HepG2 (cell line): Measurements from ENCODE around the gene IQGAP2. TPM values are rescaled to one million over a fixed set of nuclear protein-coding genes. Genes with fewer than 3 reads are reported as not detected.

Experiments used
- ATAC-seq: fragments of 200-7000 bp; cut with Tn5 transposase; 3 replicates; pipeline ENCODE4 v1.9.1; 2020; ENCODE audit warnings: mild to moderate bottlenecking, moderate library complexity
- BruUV-seq: library from RNA; stranded (reverse); fragments of 400-500 nt; replicated peaks from 2 replicates; lab custom pipeline; 2021; lab: Mats Ljungman, UMichigan
- CTCF ChIA-PET: fragments of 300-600 bp; formaldehyde crosslinking; extraction: SDS; loops from one replicate; lab custom pipeline; 2021; ENCODE audit warnings: low total read pairs, inconsistent platforms, low intra/inter-chr PET ratio; lab: Yijun Ruan, JAX
- POLR2A ChIA-PET: fragments of 350-600 bp; sonication (Branson Sonifier 250); formaldehyde crosslinking; loops from one replicate; lab custom pipeline; 2020; ENCODE audit warnings: antibody characterized with exemption, inconsistent platforms; lab: Yijun Ruan, JAX
- DNase-seq: peaks from one replicate; pipeline ENCODE4 v3.0.0-alpha.2; 2015; ENCODE audit warnings: low spot score
- FAIRE-seq: peaks from 3 replicates; lab custom pipeline; 2011; peaks lifted over from hg19 to GRCh38; lab: Jason Lieb, UNC
- H2AFZ ChIP-seq: one replicate; pipeline ENCODE4 v1.6.1; 2011; ENCODE audit warnings: low read length, inconsistent platforms
- H3K27ac ChIP-seq: fragments of 300-600 bp; 3 replicates; pipeline ENCODE4 v1.8.0; 2011; ENCODE audit warnings: mixed run types, mild to moderate bottlenecking, mixed read lengths, low read length, inconsistent platforms; ENCODE audit not compliant: insufficient read depth; ENCODE audit errors: extremely low read length
- H3K27me3 ChIP-seq, 2 experiments: fragments of 200-600 bp in 1 of 2; 2 replicates in 1 of 2; 3 replicates in 1 of 2; pipeline versions ENCODE4 v1.6.0 to v1.8.0; 2011; ENCODE audit warnings: low read length in 2 of 2, mild to moderate bottlenecking in 2 of 2, moderate library complexity in 2 of 2, inconsistent platforms in 1 of 2; ENCODE audit not compliant: insufficient read depth in 2 of 2, control insufficient read depth in 1 of 2
- H3K36me3 ChIP-seq, 2 experiments: fragments of 200-600 bp in 1 of 2; replicated peaks in 1 of 2; 2 replicates in 1 of 2; 3 replicates in 1 of 2; pipeline versions ENCODE4 v1.5.1 to v1.8.0; 2011; ENCODE audit warnings: low read length in 2 of 2, inconsistent platforms in 1 of 2; ENCODE audit not compliant: insufficient read depth in 2 of 2, control insufficient read depth in 1 of 2
- H3K4me1 ChIP-seq: 2 replicates; pipeline ENCODE4 v1.5.1; 2012; ENCODE audit warnings: low read length, inconsistent platforms; ENCODE audit not compliant: insufficient read depth
- H3K4me2 ChIP-seq: 2 replicates; pipeline ENCODE4 v1.6.0; 2011; ENCODE audit warnings: low read depth, low read length, inconsistent platforms
- H3K4me3 ChIP-seq, 3 experiments: fragments of 200-600 bp in 1 of 3; sonication (generic), shearing (Covaris generic) in 1 of 3; replicated peaks in 1 of 3; 2 replicates each; pipeline ENCODE4 v1.5.1; 2011 to 2016; ENCODE audit warnings: low read length in 3 of 3, inconsistent platforms in 2 of 3, low read depth in 2 of 3, mild to moderate bottlenecking in 2 of 3, control low read depth in 1 of 3, mixed read lengths in 1 of 3; ENCODE audit not compliant: insufficient read depth in 1 of 3
- H3K79me2 ChIP-seq: one replicate; pipeline ENCODE4 v1.6.1; 2011; ENCODE audit warnings: low read length, inconsistent platforms; ENCODE audit not compliant: insufficient read depth
- H3K9ac ChIP-seq: 2 replicates; pipeline ENCODE4 v1.6.0; 2011; ENCODE audit warnings: mild to moderate bottlenecking, low read depth, low read length, inconsistent platforms; ENCODE audit not compliant: insufficient read depth
- H3K9me3 ChIP-seq: 2 replicates; pipeline ENCODE4 v1.5.1; 2012; ENCODE audit warnings: mild to moderate bottlenecking, low read length
- H4K20me1 ChIP-seq: 2 replicates; pipeline ENCODE4 v1.6.0; 2011; ENCODE audit warnings: inconsistent platforms, mild to moderate bottlenecking, low read length, moderate library complexity; ENCODE audit not compliant: insufficient read depth
- CREB3 ChIP-seq: sonication (generic); formaldehyde crosslinking; IDR thresholded peaks from 2 replicates; pipeline ENCODE4 v1.5.0; 2020; ENCODE audit warnings: missing genetic modification reagents
- SRSF9 ChIP-seq: fragments of 200-400 bp; formaldehyde crosslinking; IDR thresholded peaks from 2 replicates; pipeline ENCODE4 v1.6.1; 2018; ENCODE audit warnings: borderline replicate concordance, mild to moderate bottlenecking, low read depth, low read length; ENCODE audit not compliant: insufficient read depth, poor library complexity, severe bottlenecking
- TEF ChIP-seq: sonication (generic); formaldehyde crosslinking; IDR thresholded peaks from 2 replicates; pipeline ENCODE4 v1.5.0; 2020; ENCODE audit warnings: missing genetic modification reagents
- ZNF580 ChIP-seq: IDR thresholded peaks from 2 replicates; pipeline ENCODE4 v1.6.1; 2016; ENCODE audit warnings: low read depth, borderline replicate concordance
- ZNF629 ChIP-seq: sonication (generic); formaldehyde crosslinking; conservative IDR thresholded peaks from 2 replicates; pipeline ENCODE4 v1.5.0; 2020; ENCODE audit warnings: missing genetic modification reagents
- WGBS: methylation state at CpG from one replicate; pipeline ENCODE4 v1.1.6; 2017; ENCODE audit warnings: low lambda C conversion rate; 5-methylcytosine and 5-hydroxymethylcytosine counted together
- in situ Hi-C: cut with HindIII; loops from 2 replicates; pipeline ENCODE4 v1.10.0; 2017; ENCODE audit warnings: low pct_unique_long_range_greater_than_20kb; ENCODE audit not compliant: extremely low pct_ligation_motif_present
- intact Hi-C: fragments of 100-400 bp; cut with micrococcal nuclease; formaldehyde crosslinking; loops from one replicate; pipeline ENCODE4 v1.10.0; 2022; ENCODE audit not compliant: unreplicated experiment
- polyA plus RNA-seq, 8 experiments: library from polyadenylated mRNA; depleted of rRNA in 3 of 8; stranded (reverse) in 7 of 8; unstranded in 1 of 8; fragments of >200 nt; fragmentation: Illumina TruSeq in 4 of 8; extraction: Trizol in 4 of 8; gene quantifications; 2 replicates each; pipeline versions ENCODE4 v1.2.1 to v1.2.3, GENCODE V29; 2011 to 2016; ENCODE audit warnings: low read depth in 4 of 8, missing spikeins in 1 of 8, mixed read lengths in 1 of 8; ENCODE audit not compliant: insufficient read depth in 1 of 8
- total RNA-seq, 5 experiments: library from RNA; depleted of rRNA; stranded (reverse); fragments of >200 nt; fragmentation: Illumina TruSeq; extraction: Trizol; gene quantifications; 2 replicates each; pipeline ENCODE4 v1.2.3, GENCODE V29; 2016; ENCODE audit warnings: low read depth in 1 of 5

IQGAP2 gene
- total and polyA plus RNA-seq, 2 of the 13 experiments (the other 11 are each of a cell fraction or from before 2014, with no cell fraction given): 35.2 to 83.3 TPM

- no peak for FAIRE-seq
- WGBS: 52% methylated on average over 2 of the region's 2 CpGs
Measured at GRCh38 chr5:76694317-76694716, 291.2 kb downstream of the IQGAP2 start.

More at GRCh38 chr5:76694317-76694716, 291.2 kb downstream of the IQGAP2 start:
- no peak overlapping the region for H3K4me3 ChIP-seq
- H3K27ac ChIP-seq: no peak overlapping the region
- H3K9me3 ChIP-seq: no peaks in the 10 kb centered on the region
- in situ Hi-C loops (no loop called here), intact Hi-C loops (no loop called here)
- DNase-seq: no peak
- H3K27me3 ChIP-seq: no peaks in the 10 kb centered on the region
- peaks cover 10% of the 10 kb centered on the region for H3K4me1 ChIP-seq
- no TSS peak for BruUV-seq
- no peak for TF ChIP-seq ZNF580 (CRISPR knock-in tag)
- TF ChIP-seq TEF (CRISPR knock-in tag): no peak
- TF ChIP-seq CREB3 (CRISPR knock-in tag): no peak
- TF ChIP-seq ZNF629 (CRISPR knock-in tag): peak; percentile 56; the same call in 1 of the 2 replicates
- TF ChIP-seq SRSF9: no peak
- TF ChIP-seq, all 625 proteins: peak for 1
- no peaks in the 10 kb centered on the region for H3K79me2 ChIP-seq
- no peaks in the 10 kb centered on the region for H4K20me1 ChIP-seq
- ChIA-PET CTCF (no interaction called here), POLR2A (no interaction called here)
- H3K36me3 ChIP-seq: peaks cover 3 to 36% of the 10 kb centered on the region in 2 experiments
- no peak overlapping the region for H3K9ac ChIP-seq
- H2AFZ ChIP-seq: no peak overlapping the region
- no peak for ATAC-seq
- H3K4me2 ChIP-seq: no peak overlapping the region
